Breast epithelium (tissue), 4 donors: ENCODE measurements around the gene BCAT1. TPM values are rescaled to one million over a fixed set of nuclear protein-coding genes. Genes with fewer than 3 reads are reported as not detected.
A peak's percentile ranks its signal among the peaks of the same experiment; 100 is the strongest.

ENCODE experiments used
- DNase-seq, 2 donors: peaks; one replicate each; pipeline ENCODE4 v3.0.0-alpha.2; 2019; ENCODE audit warnings: low spot score in 2 of 2
- H3K27ac ChIP-seq, 2 donors: fragments of 200-600 bp; sonication (generic) in 1 of 2; one replicate each; pipeline ENCODE4 v1.5.1; 2016 to 2019; ENCODE audit warnings: mild to moderate bottlenecking in 1 of 2
- H3K27me3 ChIP-seq, 2 donors: fragments of 200-600 bp; sonication (generic) in 1 of 2; one replicate each; pipeline versions ENCODE4 v1.5.1 to v1.6.0; 2017 to 2019; ENCODE audit warnings: control low read depth in 1 of 2, mild to moderate bottlenecking in 1 of 2
- H3K36me3 ChIP-seq: fragments of 200-600 bp; one replicate; pipeline ENCODE4 v1.5.1; 2019
- H3K4me1 ChIP-seq, 2 donors: fragments of 200-600 bp; sonication (generic); one replicate each; pipeline ENCODE4 v1.5.1; 2016 to 2019; ENCODE audit warnings: control low read depth in 1 of 2
- H3K4me3 ChIP-seq, 3 donors: fragments of 200-600 bp; sonication (generic); 1 replicate in 2 of 3; 2 replicates in 1 of 3; pipeline ENCODE4 v1.5.1; 2016 to 2019; ENCODE audit warnings: mild to moderate bottlenecking in 3 of 3, moderate library complexity in 2 of 3
- H3K9me3 ChIP-seq, 2 donors: fragments of 200-600 bp; sonication (generic) in 1 of 2; one replicate each; pipeline ENCODE4 v1.5.1; 2016 to 2019; ENCODE audit warnings: control low read depth in 1 of 2
- POLR2A ChIP-seq: fragments of 450-650 bp; IDR thresholded peaks from one replicate; pipeline ENCODE4 v1.6.1; 2016; ENCODE audit warnings: antibody characterized with exemption, mild to moderate bottlenecking, moderate library complexity
- POLR2AphosphoS5 ChIP-seq, 3 donors: sonication (generic); formaldehyde crosslinking; IDR thresholded peaks; one replicate each; pipeline ENCODE4 v1.6.1; 2017; ENCODE audit warnings: antibody characterized with exemption in 3 of 3
- intact Hi-C: fragments of 100-400 bp; cut with DNase I; formaldehyde crosslinking; loops from one replicate; pipeline ENCODE4 v1.15.1; 2023; ENCODE audit warnings: low total_unique reads
- total RNA-seq, 3 donors: library from RNA; depleted of rRNA; stranded (reverse); fragments of >200 nt; gene quantifications; one replicate each; pipeline ENCODE4 v1.1.0, GENCODE V29; 2016
- TF ChIP-seq, protein P1 (sequence below), 3 donors: fragments of 450-650 bp; IDR thresholded peaks; one replicate each; pipeline ENCODE4 v1.5.1; 2016 to 2017; ENCODE audit warnings: antibody characterized with exemption in 3 of 3, mild to moderate bottlenecking in 3 of 3, moderate library complexity in 3 of 3

The BCAT1 gene
- total RNA-seq, 3 donors from 2014 or later, result 8.8 to 35.8 (median 12.1) TPM

DNA sequence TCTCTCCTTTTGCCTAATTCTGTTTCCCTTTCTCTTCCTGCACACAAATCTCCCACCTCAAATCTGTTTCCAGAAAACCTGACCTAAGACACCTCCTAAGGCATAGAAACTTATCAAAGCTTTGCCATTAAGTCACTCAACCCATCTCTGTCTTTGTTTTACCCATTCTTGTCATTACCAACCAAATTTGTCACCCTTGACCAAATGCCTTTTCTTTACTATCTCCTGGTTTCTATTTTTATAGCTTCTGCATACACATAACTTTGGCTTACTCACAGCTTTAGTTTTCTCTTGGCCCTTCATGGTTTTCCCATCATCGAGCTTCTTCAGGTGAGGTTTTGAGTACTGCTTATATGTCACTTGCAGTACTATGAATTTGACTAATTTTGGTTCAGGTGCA, 184.2 kb downstream of the BCAT1 start:
- Histone ChIP-seq H3K27me3 (no peaks in the 10 kb centered on the region), H3K36me3 (no peaks in the 10 kb centered on the region), H3K9me3 (no peaks in the 10 kb centered on the region), H3K4me1 (no peaks in the 10 kb centered on the region), H3K4me3 (no peak overlapping the region), H3K27ac (no peak overlapping the region)
- TF ChIP-seq, protein P1, sequence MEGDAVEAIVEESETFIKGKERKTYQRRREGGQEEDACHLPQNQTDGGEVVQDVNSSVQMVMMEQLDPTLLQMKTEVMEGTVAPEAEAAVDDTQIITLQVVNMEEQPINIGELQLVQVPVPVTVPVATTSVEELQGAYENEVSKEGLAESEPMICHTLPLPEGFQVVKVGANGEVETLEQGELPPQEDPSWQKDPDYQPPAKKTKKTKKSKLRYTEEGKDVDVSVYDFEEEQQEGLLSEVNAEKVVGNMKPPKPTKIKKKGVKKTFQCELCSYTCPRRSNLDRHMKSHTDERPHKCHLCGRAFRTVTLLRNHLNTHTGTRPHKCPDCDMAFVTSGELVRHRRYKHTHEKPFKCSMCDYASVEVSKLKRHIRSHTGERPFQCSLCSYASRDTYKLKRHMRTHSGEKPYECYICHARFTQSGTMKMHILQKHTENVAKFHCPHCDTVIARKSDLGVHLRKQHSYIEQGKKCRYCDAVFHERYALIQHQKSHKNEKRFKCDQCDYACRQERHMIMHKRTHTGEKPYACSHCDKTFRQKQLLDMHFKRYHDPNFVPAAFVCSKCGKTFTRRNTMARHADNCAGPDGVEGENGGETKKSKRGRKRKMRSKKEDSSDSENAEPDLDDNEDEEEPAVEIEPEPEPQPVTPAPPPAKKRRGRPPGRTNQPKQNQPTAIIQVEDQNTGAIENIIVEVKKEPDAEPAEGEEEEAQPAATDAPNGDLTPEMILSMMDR (IDR thresholded peaks at IDR 0.05), result no peak
- TF ChIP-seq POLR2A, result no peak
- no peak for TF ChIP-seq POLR2AphosphoS5 (IDR thresholded peaks at IDR 0.05)
- no peak for DNase-seq
- intact Hi-C loops, result no loop called here

DNA sequence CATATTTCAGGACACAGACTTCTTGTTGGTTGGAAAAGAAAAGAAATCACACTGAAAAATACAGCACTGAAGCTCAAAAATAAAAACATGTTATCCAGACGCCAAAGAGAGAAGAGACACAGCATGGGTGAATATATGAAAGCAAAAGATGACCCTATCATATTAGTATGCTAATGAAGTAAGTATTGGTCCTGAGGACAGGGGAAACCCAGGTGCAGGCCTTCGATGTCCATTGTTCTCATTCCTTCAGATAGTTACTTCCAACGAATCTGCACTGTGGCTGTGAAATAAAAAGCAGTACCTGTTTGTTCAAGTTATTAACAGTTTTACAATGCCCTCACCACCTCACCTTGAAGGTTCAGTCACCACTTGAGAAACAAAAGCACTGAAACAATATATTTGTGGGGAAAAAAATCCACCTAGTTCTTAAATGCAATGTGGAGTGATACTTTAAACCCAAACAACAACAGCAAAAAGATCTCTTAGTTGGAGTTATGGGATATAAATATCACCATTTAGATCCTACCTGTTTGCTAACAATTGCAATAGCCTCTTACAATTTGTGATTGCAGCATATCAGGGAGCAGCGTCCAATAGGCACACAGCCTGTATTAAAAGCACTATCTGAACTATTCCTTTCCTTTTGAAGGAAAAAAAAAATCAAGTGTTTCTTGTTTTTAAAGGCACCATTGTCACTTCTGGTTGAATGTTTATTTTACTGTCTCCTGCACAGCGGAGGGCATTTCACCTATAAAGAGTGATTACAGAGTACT, 188.1 kb downstream of the BCAT1 start:
- no peak for TF ChIP-seq POLR2A
- TF ChIP-seq, protein P1 (IDR thresholded peaks at IDR 0.05), result no peak
- TF ChIP-seq POLR2AphosphoS5 (IDR thresholded peaks at IDR 0.05), result no peak
- intact Hi-C loops, result no loop called here

DNA sequence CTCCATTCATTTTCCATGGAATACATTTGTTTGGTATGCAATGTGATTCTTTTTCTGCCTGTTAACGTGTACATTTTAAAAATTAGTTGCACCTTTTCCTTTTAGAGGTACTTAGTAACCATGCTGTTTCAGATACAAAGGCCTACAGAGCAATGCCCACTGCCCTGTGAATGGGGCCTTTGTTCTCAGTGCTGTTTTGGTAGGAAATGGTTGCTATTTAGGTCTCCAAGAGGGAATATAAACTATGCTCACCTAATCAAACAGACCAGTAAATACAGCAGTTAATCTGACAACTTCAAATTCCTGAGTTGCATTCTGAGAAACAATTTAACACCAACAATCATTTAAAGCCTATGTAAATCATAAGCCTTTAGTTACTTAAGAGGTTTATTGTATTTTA, 188.7 kb downstream of the BCAT1 start:
- intact Hi-C loops, result no loop called here
- no peak overlapping the region for H3K4me3 ChIP-seq
- no peaks in the 10 kb centered on the region for H3K9me3 ChIP-seq
- H3K27me3 ChIP-seq, result no peaks in the 10 kb centered on the region
- TF ChIP-seq, protein P1 (IDR thresholded peaks at IDR 0.05), result no peak
- TF ChIP-seq POLR2AphosphoS5 (IDR thresholded peaks at IDR 0.05), result no peak
- DNase-seq, result peak in 1 of 2 donors; percentile 21
- no peaks in the 10 kb centered on the region for H3K36me3 ChIP-seq
- peak overlapping the region; percentile 44 to 71 for H3K27ac ChIP-seq
- H3K4me1 ChIP-seq, result no peaks in the 10 kb centered on the region

More for the DNA sequence above, 188.1 kb downstream of the BCAT1 start:
- no peak overlapping the region for H3K4me3 ChIP-seq
- H3K9me3 ChIP-seq, result no peaks in the 10 kb centered on the region
- H3K36me3 ChIP-seq, result no peaks in the 10 kb centered on the region
- peak overlapping the region; percentile 44 to 60 for H3K27ac ChIP-seq
- no peak for DNase-seq
- H3K4me1 ChIP-seq, result no peaks in the 10 kb centered on the region
- no peaks in the 10 kb centered on the region for H3K27me3 ChIP-seq

Other genes starting within 250 kb of the BCAT1 start
- gene DNAI7, start 246.1 kb upstream of the BCAT1 start, total RNA-seq, result 1 to 10 TPM; 1.1 to 4.2 (median 2.0) TPM
- gene ETFRF1, start 246.1 kb upstream of the BCAT1 start, total RNA-seq, result 10 to 100 TPM; 29.5 to 52.4 (median 46.9) TPM